ENCODE results near the gene GOT1.

DNA sequence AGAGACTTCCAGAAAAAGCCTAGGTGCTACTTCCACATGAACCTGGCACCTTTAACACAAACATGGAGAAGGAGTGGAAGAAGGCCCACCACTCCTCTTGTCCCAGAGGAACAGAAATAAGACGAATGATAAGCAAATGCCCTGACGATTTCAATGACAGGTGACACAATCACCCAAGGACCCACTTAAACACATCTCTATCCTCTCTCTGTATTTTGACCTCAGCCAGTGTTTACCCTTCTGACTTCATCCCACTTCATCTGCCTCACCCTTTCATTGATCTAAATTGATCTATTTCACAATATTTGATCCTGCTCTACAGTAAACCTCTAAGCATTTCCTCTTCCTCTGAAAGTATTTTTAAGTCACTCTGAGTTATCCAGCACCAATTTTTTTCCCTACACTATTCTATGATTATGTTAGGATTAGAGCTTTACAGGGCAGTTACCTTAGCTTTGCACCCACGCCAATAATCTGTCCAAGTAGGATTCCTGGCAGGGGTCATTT lies 9.1 kb downstream of the GOT1 start:
- TF ChIP-seq POLR2A (IDR thresholded peaks at IDR 0.05), result no peak
- TF ChIP-seq, protein P1, sequence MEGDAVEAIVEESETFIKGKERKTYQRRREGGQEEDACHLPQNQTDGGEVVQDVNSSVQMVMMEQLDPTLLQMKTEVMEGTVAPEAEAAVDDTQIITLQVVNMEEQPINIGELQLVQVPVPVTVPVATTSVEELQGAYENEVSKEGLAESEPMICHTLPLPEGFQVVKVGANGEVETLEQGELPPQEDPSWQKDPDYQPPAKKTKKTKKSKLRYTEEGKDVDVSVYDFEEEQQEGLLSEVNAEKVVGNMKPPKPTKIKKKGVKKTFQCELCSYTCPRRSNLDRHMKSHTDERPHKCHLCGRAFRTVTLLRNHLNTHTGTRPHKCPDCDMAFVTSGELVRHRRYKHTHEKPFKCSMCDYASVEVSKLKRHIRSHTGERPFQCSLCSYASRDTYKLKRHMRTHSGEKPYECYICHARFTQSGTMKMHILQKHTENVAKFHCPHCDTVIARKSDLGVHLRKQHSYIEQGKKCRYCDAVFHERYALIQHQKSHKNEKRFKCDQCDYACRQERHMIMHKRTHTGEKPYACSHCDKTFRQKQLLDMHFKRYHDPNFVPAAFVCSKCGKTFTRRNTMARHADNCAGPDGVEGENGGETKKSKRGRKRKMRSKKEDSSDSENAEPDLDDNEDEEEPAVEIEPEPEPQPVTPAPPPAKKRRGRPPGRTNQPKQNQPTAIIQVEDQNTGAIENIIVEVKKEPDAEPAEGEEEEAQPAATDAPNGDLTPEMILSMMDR (IDR thresholded peaks at IDR 0.05), result no peak

Data from uterus (tissue), 2 donors.